Measurements from ENCODE around the gene GDF15. TPM values are rescaled to one million over a fixed set of nuclear protein-coding genes. Genes with fewer than 3 reads are reported as not detected.

Gene GDF15
- total RNA-seq = 18.2 and 19.8 TPM in 2 replicates

GRCh38 chr19:18385675-18386542, at the start of gene GDF15:
TSS of gene GDF15 (plus strand) at chr19:18386158. CDS start at chr19:18386190, 32 bp downstream.

GRCh38 chr19:18340190-18340989, 45.6 kb upstream of the GDF15 start, which contains the start of gene PGPEP1:
TSS of gene PGPEP1 (plus strand) at chr19:18340598. CDS start at chr19:18340682, 84 bp downstream.

GRCh38 chr19:18397242-18398202, 11.6 kb downstream of the GDF15 start, which contains the start of gene LRRC25:
TSS of gene LRRC25 (minus strand) at chr19:18397622. CDS start at chr19:18396963, 659 bp downstream.

GRCh38 chr19:18419195-18419698, 33.3 kb downstream of the GDF15 start, which contains the start of gene SSBP4:
TSS of gene SSBP4 (plus strand) at chr19:18419398. CDS start at chr19:18419649, 251 bp downstream.

GRCh38 chr19:18437491-18438330, 51.8 kb downstream of the GDF15 start, which contains the start of gene ISYNA1:
TSS of gene ISYNA1 (minus strand) at chr19:18438133. CDS start at chr19:18437979, 154 bp downstream.

Other genes starting within 250 kb of the GDF15 start
- gene PIK3R2, start 233.0 kb upstream of the GDF15 start, total RNA-seq = 13.4 and 17.5 TPM in 2 replicates
- gene IFI30, start 212.3 kb upstream of the GDF15 start, total RNA-seq = 13.1 and 26.9 TPM in 2 replicates
- 74.0 and 75.2 TPM in 2 replicates for gene MPV17L2, start 192.9 kb upstream of the GDF15 start, total RNA-seq
- 1.5 and 6.7 TPM in 2 replicates for gene RAB3A, start 182.1 kb upstream of the GDF15 start, total RNA-seq
- gene PDE4C, start 159.7 kb upstream of the GDF15 start, total RNA-seq = 3.2 and 5.2 TPM in 2 replicates
- 0.81 and 2.0 TPM in 2 replicates for gene IQCN, start 111.7 kb upstream of the GDF15 start, total RNA-seq
- 57.8 and 107 TPM in 2 replicates for gene JUND, start 104.5 kb upstream of the GDF15 start, total RNA-seq
- 162 and 199 TPM in 2 replicates for gene LSM4, start 63.1 kb upstream of the GDF15 start, total RNA-seq
- gene PGPEP1, start 45.6 kb upstream of the GDF15 start, total RNA-seq = 3.4 and 7.8 TPM in 2 replicates
- not detected in 2 replicates for gene LRRC25, start 11.5 kb downstream of the GDF15 start, total RNA-seq
- gene SSBP4, start 33.2 kb downstream of the GDF15 start, total RNA-seq = 99.8 and 114 TPM in 2 replicates
- gene ISYNA1, start 52.0 kb downstream of the GDF15 start, total RNA-seq = 19.5 and 29.5 TPM in 2 replicates
- 12.3 and 21.4 TPM in 2 replicates for gene ELL, start 135.9 kb downstream of the GDF15 start, total RNA-seq
- 400 and 409 TPM in 2 replicates for gene FKBP8, start 157.4 kb downstream of the GDF15 start, total RNA-seq
- gene KXD1, start 171.7 kb downstream of the GDF15 start, total RNA-seq = 113 and 151 TPM in 2 replicates
- 1,196 and 1,251 TPM in 2 replicates for gene UBA52, start 185.7 kb downstream of the GDF15 start, total RNA-seq
- 64.3 and 65.9 TPM in 2 replicates for gene REX1BD, start 202.6 kb downstream of the GDF15 start, total RNA-seq
- 309 and 313 TPM in 2 replicates for gene CRLF1, start 220.6 kb downstream of the GDF15 start, total RNA-seq
- 11.9 and 12.8 TPM in 2 replicates for gene TMEM59L, start 226.7 kb downstream of the GDF15 start, total RNA-seq